K562 (cell line): ENCODE measurements around the gene TM4SF20. TPM values are rescaled to one million over a fixed set of nuclear protein-coding genes. Genes with fewer than 3 reads are reported as not detected.

Source experiments
- ATAC-seq: fragments of 200-7000 bp; cut with Tn5 transposase; 3 replicates; pipeline ENCODE4 v1.9.1; 2020; ENCODE audit warnings: moderate library complexity
- BruUV-seq: library from RNA; stranded (reverse); fragments of 400-500 nt; replicated peaks from 2 replicates; lab custom pipeline; 2021; lab: Mats Ljungman, UMichigan
- CTCF ChIA-PET: fragments of 300-600 bp; formaldehyde crosslinking; extraction: SDS; loops from one replicate; lab custom pipeline; 2021; ENCODE audit warnings: low intra/inter-chr PET ratio; lab: Yijun Ruan, JAX
- POLR2A ChIA-PET: fragments of 300-600, 350-650 bp; sonication (Branson Sonifier 250); formaldehyde crosslinking; extraction: SDS; loops from one replicate; lab custom pipeline; 2021; ENCODE audit warnings: antibody characterized with exemption, inconsistent platforms; lab: Yijun Ruan, JAX
- DNase-seq, 4 experiments: peaks; one replicate each; pipeline versions ENCODE4 v3.0.0 to v3.0.0-alpha.2; 2011 to 2018; ENCODE audit warnings: low spot score in 3 of 4, mixed read lengths in 3 of 4; ENCODE audit errors: extremely low read depth in 1 of 4
- FAIRE-seq: peaks from 2 replicates; lab custom pipeline; 2011; peaks lifted over from hg19 to GRCh38; lab: Jason Lieb, UNC
- H2AFZ ChIP-seq: 2 replicates; pipeline ENCODE4 v1.6.0; 2011; ENCODE audit warnings: low read depth, low read length, control low read depth, inconsistent platforms
- H3K27ac ChIP-seq: fragments of 200-600 bp; 3 replicates; pipeline ENCODE4 v1.8.0; 2011; ENCODE audit warnings: low read depth, mild to moderate bottlenecking, control low read depth, inconsistent platforms, low read length, moderate library complexity, mixed read lengths; ENCODE audit errors: extremely low read depth
- H3K27me3 ChIP-seq, 2 experiments: fragments of 300-600 bp in 1 of 2; 2 replicates in 1 of 2; 3 replicates in 1 of 2; pipeline versions ENCODE4 v1.6.0 to v1.8.0; 2011; ENCODE audit warnings: inconsistent platforms in 2 of 2, low read length in 2 of 2, mild to moderate bottlenecking in 1 of 2, mixed read lengths in 1 of 2, moderate library complexity in 1 of 2; ENCODE audit not compliant: control insufficient read depth in 2 of 2, insufficient read depth in 2 of 2
- H3K36me3 ChIP-seq: fragments of 300-600 bp; 3 replicates; pipeline ENCODE4 v1.8.0; 2011; ENCODE audit warnings: mild to moderate bottlenecking, low read length, inconsistent platforms; ENCODE audit not compliant: control insufficient read depth, insufficient read depth
- H3K4me1 ChIP-seq, 2 experiments: fragments of 200-600 bp in 1 of 2; replicated peaks in 1 of 2; 2 replicates in 1 of 2; 3 replicates in 1 of 2; pipeline versions ENCODE4 v1.5.1 to v1.8.0; 2011; ENCODE audit warnings: inconsistent platforms in 2 of 2, low read length in 2 of 2, mild to moderate bottlenecking in 1 of 2, mixed read lengths in 1 of 2, moderate library complexity in 1 of 2; ENCODE audit not compliant: control insufficient read depth in 2 of 2, insufficient read depth in 2 of 2
- H3K4me2 ChIP-seq: 2 replicates; pipeline ENCODE4 v1.6.1; 2011; ENCODE audit warnings: low read length, control low read depth, inconsistent platforms, mixed read lengths; ENCODE audit not compliant: insufficient read depth
- H3K4me3 ChIP-seq: fragments of 200-600 bp; sonication (generic), shearing (Covaris generic); 2 replicates; pipeline ENCODE4 v1.5.1; 2016; ENCODE audit warnings: control low read depth, inconsistent platforms
- H3K79me2 ChIP-seq: fragments of 200-600 bp; 3 replicates; pipeline ENCODE4 v1.8.0; 2011; ENCODE audit warnings: low read length, inconsistent platforms; ENCODE audit not compliant: control insufficient read depth, insufficient read depth
- H3K9ac ChIP-seq, 2 experiments: 2 replicates each; pipeline versions ENCODE4 v1.6.0 to v1.6.1; 2011; ENCODE audit warnings: low read depth in 2 of 2, low read length in 2 of 2, control low read depth in 1 of 2, inconsistent platforms in 1 of 2, mild to moderate bottlenecking in 1 of 2, mixed read lengths in 1 of 2; ENCODE audit not compliant: insufficient read depth in 1 of 2
- H3K9me1 ChIP-seq: one replicate; pipeline ENCODE4 v1.6.0; 2011; ENCODE audit warnings: inconsistent platforms, mild to moderate bottlenecking, low read length, moderate library complexity; ENCODE audit not compliant: control insufficient read depth, insufficient read depth
- H3K9me3 ChIP-seq: replicated peaks from 2 replicates; pipeline ENCODE4 v1.5.1; 2011; ENCODE audit warnings: low read depth, low read length, inconsistent platforms; ENCODE audit not compliant: control insufficient read depth, insufficient read depth
- H4K20me1 ChIP-seq: replicated peaks from 2 replicates; pipeline ENCODE4 v1.6.1; 2011; ENCODE audit warnings: low read length, inconsistent platforms, mixed read lengths; ENCODE audit not compliant: control insufficient read depth, insufficient read depth
- MED1 ChIP-seq: sonication (generic); formaldehyde crosslinking; IDR thresholded peaks from 2 replicates; pipeline ENCODE4 v1.8.1; 2023; ENCODE audit warnings: missing genetic modification reagents, borderline replicate concordance
- WGBS: fragments of 100-300 bp; shearing (Covaris generic); methylation state at CpG from one replicate; pipeline ENCODE4 v1.1.6; 2016; ENCODE audit warnings: low coverage, mixed read lengths; ENCODE audit not compliant: insufficient coverage; ENCODE audit errors: missing lambda C conversion rate; 5-methylcytosine and 5-hydroxymethylcytosine counted together
- in situ Hi-C: fragments of 300-500 bp; cut with MboI; formaldehyde crosslinking; loops from 4 replicates; pipeline ENCODE4 v1.15.0; 2018; ENCODE audit warnings: inconsistent platforms, mixed read lengths
- intact Hi-C: fragments of 100-400 bp; cut with micrococcal nuclease; formaldehyde crosslinking; loops from 2 replicates; pipeline ENCODE4 v1.14.2; 2022
- polyA plus RNA-seq, 8 experiments: library from polyadenylated mRNA; depleted of rRNA in 4 of 8; stranded (reverse) in 5 of 8; unstranded in 3 of 8; fragments of >200 nt; fragmentation: Nextera tagmentation in 2 of 8; fragmentation: Illumina TruSeq in 1 of 8; extraction: Ambion mirVana in 2 of 8; extraction: Trizol in 1 of 8; gene quantifications; 2 replicates each; pipeline versions ENCODE4 v1.2.1 to v1.2.3, GENCODE V29; 2011 to 2014; ENCODE audit warnings: inconsistent platforms in 1 of 8, missing spikeins in 1 of 8
- total RNA-seq, 7 experiments: library from RNA; depleted of rRNA in 6 of 7; stranded (reverse); fragments of >200 nt in 6 of 7; fragmentation: Illumina TruSeq in 2 of 7; extraction: Trizol in 2 of 7; gene quantifications; 2 replicates each; pipeline versions ENCODE4 v1.2.1 to v1.2.3, GENCODE V29; 2011 to 2021; ENCODE audit warnings: low replicate concordance in 1 of 7
- TF ChIP-seq, protein P1 (sequence below), 3 experiments: fragments of 200-800 bp in 1 of 3; fragments of 250-450 bp in 1 of 3; fragments of 450-650 bp in 1 of 3; sonication (Bioruptor Pico) in 1 of 3; sonication (Bioruptor generic) in 1 of 3; formaldehyde crosslinking in 1 of 3; IDR thresholded peaks; 2 replicates each; pipeline versions ENCODE4 v1.6.1 to v1.8.0; 2016 to 2022; ENCODE audit warnings: mild to moderate bottlenecking in 2 of 3, missing genetic modification characterization in 2 of 3, missing compliant biosample characterization in 1 of 3, moderate library complexity in 1 of 3

The TM4SF20 gene
- total and polyA plus RNA-seq, 9 of the 15 experiments (the other 6 are each of a cell fraction or from before 2014, with no cell fraction given), result not detected

GRCh38 chr2:227324642-227324994 lies 54.5 kb downstream of the TM4SF20 start:
- peaks cover 7 to 11% of the 10 kb centered on the region in 2 experiments; a peak in 3 of 5 replicates for H3K4me1 ChIP-seq
- no peaks in the 10 kb centered on the region for H3K27me3 ChIP-seq
- TSS peak; percentile 71 for BruUV-seq
- H3K9me3 ChIP-seq, result peaks cover 6% of the 10 kb centered on the region; the same call in 1 of the 2 replicates
- ATAC-seq, result no peak
- CTCF ChIA-PET, result no interaction called here
- no peak for FAIRE-seq
- H3K4me2 ChIP-seq, result peak overlapping the region; percentile 76
- peak overlapping the region; percentile 76 for H3K4me3 ChIP-seq
- POLR2A ChIA-PET, result interaction anchor here (0.9 kb wide), 1 partner anchor 30 kb away, joined by 6 read pairs; no protein-coding TSS in a partner anchor
- peaks cover 9% of the 10 kb centered on the region; the same call in 1 of the 3 replicates for H3K36me3 ChIP-seq
- H2AFZ ChIP-seq, result peak overlapping the region; percentile 89
- H4K20me1 ChIP-seq, result no peaks in the 10 kb centered on the region
- H3K79me2 ChIP-seq, result peaks cover 40% of the 10 kb centered on the region
- no peak for TF ChIP-seq MED1 (CRISPR knock-in tag)
- TF ChIP-seq, protein P1, sequence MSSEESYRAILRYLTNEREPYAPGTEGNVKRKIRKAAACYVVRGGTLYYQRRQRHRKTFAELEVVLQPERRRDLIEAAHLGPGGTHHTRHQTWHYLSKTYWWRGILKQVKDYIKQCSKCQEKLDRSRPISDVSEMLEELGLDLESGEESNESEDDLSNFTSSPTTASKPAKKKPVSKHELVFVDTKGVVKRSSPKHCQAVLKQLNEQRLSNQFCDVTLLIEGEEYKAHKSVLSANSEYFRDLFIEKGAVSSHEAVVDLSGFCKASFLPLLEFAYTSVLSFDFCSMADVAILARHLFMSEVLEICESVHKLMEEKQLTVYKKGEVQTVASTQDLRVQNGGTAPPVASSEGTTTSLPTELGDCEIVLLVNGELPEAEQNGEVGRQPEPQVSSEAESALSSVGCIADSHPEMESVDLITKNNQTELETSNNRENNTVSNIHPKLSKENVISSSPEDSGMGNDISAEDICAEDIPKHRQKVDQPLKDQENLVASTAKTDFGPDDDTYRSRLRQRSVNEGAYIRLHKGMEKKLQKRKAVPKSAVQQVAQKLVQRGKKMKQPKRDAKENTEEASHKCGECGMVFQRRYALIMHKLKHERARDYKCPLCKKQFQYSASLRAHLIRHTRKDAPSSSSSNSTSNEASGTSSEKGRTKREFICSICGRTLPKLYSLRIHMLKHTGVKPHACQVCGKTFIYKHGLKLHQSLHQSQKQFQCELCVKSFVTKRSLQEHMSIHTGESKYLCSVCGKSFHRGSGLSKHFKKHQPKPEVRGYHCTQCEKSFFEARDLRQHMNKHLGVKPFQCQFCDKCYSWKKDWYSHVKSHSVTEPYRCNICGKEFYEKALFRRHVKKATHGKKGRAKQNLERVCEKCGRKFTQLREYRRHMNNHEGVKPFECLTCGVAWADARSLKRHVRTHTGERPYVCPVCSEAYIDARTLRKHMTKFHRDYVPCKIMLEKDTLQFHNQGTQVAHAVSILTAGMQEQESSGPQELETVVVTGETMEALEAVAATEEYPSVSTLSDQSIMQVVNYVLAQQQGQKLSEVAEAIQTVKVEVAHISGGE (CRISPR knock-in tag; IDR thresholded peaks at IDR 0.05), result 0 out of 6 replicates have a peak, but pooled peaks of 1 of the 3 experiments have one; percentile 1
- in situ Hi-C loops, result no loop called here
- 32% methylated on average over 6 of the region's 6 CpGs for WGBS
- no peaks in the 10 kb centered on the region for H3K9me1 ChIP-seq
- DNase-seq, result peak in 3 of 4 experiments; percentile 8 to 22 (median 9)
- peak overlapping the region; percentile 78 for H3K27ac ChIP-seq
- intact Hi-C loops, result loop anchor here (10.0 kb wide), 1 partner anchor 190 kb away; no protein-coding TSS in a partner anchor
- peak overlapping the region in 1 of 2 experiments; percentile 78; a peak in 2 of 4 replicates for H3K9ac ChIP-seq
